HEK293 (cell line): Measurements from ENCODE around the gene EPB41L2.

Experiments used
- CTCF ChIA-PET: fragments of 350-600 bp; formaldehyde crosslinking; extraction: SDS; loops from one replicate; lab custom pipeline; 2021; ENCODE audit warnings: antibody characterized with exemption; lab: Yijun Ruan, JAX
- POLR2A ChIA-PET: fragments of 300-600 bp; formaldehyde crosslinking; extraction: SDS; loops from one replicate; lab custom pipeline; 2020; ENCODE audit warnings: antibody characterized with exemption, inconsistent platforms; lab: Yijun Ruan, JAX
- H3K27ac ChIP-seq: fragments of 200-500 bp; sonication (Bioruptor generic); 2 replicates; pipeline ENCODE4 v1.5.1; 2014; ENCODE audit warnings: low read depth, low read length, control low read depth, inconsistent platforms; ENCODE audit errors: extremely low read depth
- H3K36me3 ChIP-seq, 2 experiments: fragments of 200-500 bp in 1 of 2; sonication (Bioruptor generic) in 1 of 2; 1 replicate in 1 of 2; 2 replicates in 1 of 2; pipeline ENCODE4 v1.5.1; 2014 to 2017; ENCODE audit warnings: inconsistent platforms in 2 of 2, low read length in 2 of 2; ENCODE audit not compliant: control insufficient read depth in 2 of 2, insufficient read depth in 1 of 2
- H3K4me1 ChIP-seq: fragments of 200-500 bp; sonication (Bioruptor generic); 2 replicates; pipeline ENCODE4 v1.5.1; 2014; ENCODE audit warnings: mild to moderate bottlenecking, low read length, inconsistent platforms; ENCODE audit not compliant: control insufficient read depth, insufficient read depth
- H3K4me3 ChIP-seq: 2 replicates; pipeline ENCODE4 v1.5.1; 2011; ENCODE audit warnings: low read depth, mild to moderate bottlenecking, control low read depth, low read length, moderate library complexity
- H3K9me3 ChIP-seq: fragments of 200-500 bp; sonication (Bioruptor generic); 2 replicates; pipeline ENCODE4 v1.5.1; 2014; ENCODE audit warnings: low read depth, low read length, inconsistent platforms; ENCODE audit not compliant: control insufficient read depth, insufficient read depth
- GLIS1 ChIP-seq: fragments of 450-650 bp; formaldehyde crosslinking; IDR thresholded peaks from 2 replicates; pipeline ENCODE4 v1.5.1; 2016; ENCODE audit warnings: missing biosample characterization, missing genetic modification characterization
- IKZF3 ChIP-seq: fragments of 450-650 bp; IDR thresholded peaks from 2 replicates; pipeline ENCODE4 v1.5.0; 2018; ENCODE audit warnings: missing biosample characterization, mild to moderate bottlenecking, missing genetic modification characterization, moderate library complexity
- MZF1 ChIP-seq: fragments of 450-650 bp; formaldehyde crosslinking; IDR thresholded peaks from 2 replicates; pipeline ENCODE4 v1.5.1; 2017; ENCODE audit warnings: missing biosample characterization, missing genetic modification characterization, borderline replicate concordance
- RBAK ChIP-seq: fragments of 450-650 bp; formaldehyde crosslinking; IDR thresholded peaks from 2 replicates; pipeline ENCODE4 v1.5.1; 2016; ENCODE audit warnings: missing biosample characterization, missing genetic modification characterization
- TRIM28 ChIP-seq: IDR thresholded peaks from 2 replicates; pipeline ENCODE4 v1.6.1; 2011; ENCODE audit warnings: low read length, control low read depth, borderline replicate concordance
- ZBTB1 ChIP-seq: fragments of 450-650 bp; formaldehyde crosslinking; IDR thresholded peaks from 2 replicates; pipeline ENCODE4 v1.5.1; 2016; ENCODE audit warnings: missing biosample characterization, missing genetic modification characterization
- ZBTB17 ChIP-seq: fragments of 450-650 bp; formaldehyde crosslinking; IDR thresholded peaks from 2 replicates; pipeline ENCODE4 v1.5.1; 2016; ENCODE audit warnings: missing biosample characterization, missing genetic modification characterization
- ZFP3 ChIP-seq: fragments of 450-650 bp; formaldehyde crosslinking; IDR thresholded peaks from 2 replicates; pipeline ENCODE4 v1.5.1; 2016; ENCODE audit warnings: low read depth, missing biosample characterization, missing genetic modification characterization
- ZFP41 ChIP-seq: fragments of 450-650 bp; formaldehyde crosslinking; IDR thresholded peaks from 2 replicates; pipeline ENCODE4 v1.5.1; 2016; ENCODE audit warnings: missing biosample characterization, missing genetic modification characterization, borderline replicate concordance
- ZNF132 ChIP-seq: fragments of 450-650 bp; formaldehyde crosslinking; IDR thresholded peaks from 2 replicates; pipeline ENCODE4 v1.5.1; 2017; ENCODE audit warnings: missing biosample characterization, missing genetic modification characterization, borderline replicate concordance
- ZNF24 ChIP-seq: fragments of 450-650 bp; formaldehyde crosslinking; IDR thresholded peaks from 2 replicates; pipeline ENCODE4 v1.5.1; 2016; ENCODE audit warnings: missing biosample characterization, missing genetic modification characterization
- ZNF354C ChIP-seq: fragments of 450-650 bp; formaldehyde crosslinking; IDR thresholded peaks from 2 replicates; pipeline ENCODE4 v1.5.1; 2016; ENCODE audit warnings: missing biosample characterization, missing genetic modification characterization, low read depth, borderline replicate concordance
- ZNF426 ChIP-seq: fragments of 450-650 bp; formaldehyde crosslinking; IDR thresholded peaks from 2 replicates; pipeline ENCODE4 v1.5.1; 2017; ENCODE audit warnings: missing biosample characterization, missing genetic modification characterization, mild to moderate bottlenecking, inconsistent platforms, moderate library complexity
- ZNF530 ChIP-seq: fragments of 450-650 bp; formaldehyde crosslinking; IDR thresholded peaks from 2 replicates; pipeline ENCODE4 v1.5.1; 2016; ENCODE audit warnings: low read depth, missing biosample characterization, missing genetic modification characterization
- ZNF555 ChIP-seq: fragments of 450-650 bp; formaldehyde crosslinking; conservative IDR thresholded peaks from 2 replicates; pipeline ENCODE4 v1.5.1; 2017; ENCODE audit warnings: missing biosample characterization, mild to moderate bottlenecking, missing genetic modification characterization, inconsistent platforms
- ZNF585B ChIP-seq: fragments of 450-650 bp; formaldehyde crosslinking; IDR thresholded peaks from 2 replicates; pipeline ENCODE4 v1.5.1; 2016; ENCODE audit warnings: missing biosample characterization, missing genetic modification characterization
- ZNF626 ChIP-seq: fragments of 450-650 bp; sonication (Bioruptor Pico); formaldehyde crosslinking; IDR thresholded peaks from 2 replicates; pipeline ENCODE4 v1.5.1; 2018; ENCODE audit warnings: missing biosample characterization, missing genetic modification characterization, inconsistent platforms
- ZNF776 ChIP-seq: fragments of 450-650 bp; formaldehyde crosslinking; IDR thresholded peaks from 2 replicates; pipeline ENCODE4 v1.5.0; 2017; ENCODE audit warnings: missing biosample characterization, missing genetic modification characterization, borderline replicate concordance
- TF ChIP-seq, protein P1 (sequence below): fragments of 450-650 bp; formaldehyde crosslinking; IDR thresholded peaks from 2 replicates; pipeline ENCODE4 v1.5.1; 2016; ENCODE audit warnings: missing biosample characterization, missing genetic modification characterization
- TF ChIP-seq, protein P2 (sequence below): fragments of 450-650 bp; formaldehyde crosslinking; IDR thresholded peaks from 2 replicates; pipeline ENCODE4 v1.5.1; 2016; ENCODE audit warnings: missing biosample characterization, missing genetic modification characterization
- TF ChIP-seq, protein P3 (sequence below): fragments of 450-650 bp; formaldehyde crosslinking; IDR thresholded peaks from 2 replicates; pipeline ENCODE4 v1.5.1; 2017; ENCODE audit warnings: missing biosample characterization, missing genetic modification characterization
- TF ChIP-seq, protein P4 (sequence below): fragments of 450-650 bp; IDR thresholded peaks from 2 replicates; pipeline ENCODE4 v1.5.1; 2018; ENCODE audit warnings: missing biosample characterization, mild to moderate bottlenecking, missing genetic modification characterization
- TF ChIP-seq, protein P5 (sequence below): fragments of 450-650 bp; formaldehyde crosslinking; IDR thresholded peaks from 2 replicates; pipeline ENCODE4 v1.5.1; 2016; ENCODE audit warnings: missing biosample characterization, missing genetic modification characterization

The EPB41L2 gene

DNA sequence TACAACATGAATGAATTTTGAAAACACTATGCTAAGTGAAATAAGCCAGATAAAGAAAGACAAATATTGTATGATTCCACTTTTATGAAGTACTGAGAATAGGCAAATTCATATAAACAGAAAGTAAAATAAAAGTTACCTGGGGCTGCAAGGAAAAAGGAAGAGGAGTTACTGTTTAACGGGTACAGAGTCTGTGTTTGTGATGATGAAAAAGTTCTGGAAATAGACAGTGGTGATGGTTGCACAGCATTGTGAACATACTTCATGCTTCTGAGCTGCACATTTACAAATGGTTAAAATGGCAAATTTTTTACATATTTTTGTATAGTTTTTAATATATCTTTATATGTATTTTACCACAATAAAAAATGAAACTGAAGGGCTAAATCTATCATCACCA is 29.4 kb downstream of the EPB41L2 start (continued):
- TF ChIP-seq, protein P1, sequence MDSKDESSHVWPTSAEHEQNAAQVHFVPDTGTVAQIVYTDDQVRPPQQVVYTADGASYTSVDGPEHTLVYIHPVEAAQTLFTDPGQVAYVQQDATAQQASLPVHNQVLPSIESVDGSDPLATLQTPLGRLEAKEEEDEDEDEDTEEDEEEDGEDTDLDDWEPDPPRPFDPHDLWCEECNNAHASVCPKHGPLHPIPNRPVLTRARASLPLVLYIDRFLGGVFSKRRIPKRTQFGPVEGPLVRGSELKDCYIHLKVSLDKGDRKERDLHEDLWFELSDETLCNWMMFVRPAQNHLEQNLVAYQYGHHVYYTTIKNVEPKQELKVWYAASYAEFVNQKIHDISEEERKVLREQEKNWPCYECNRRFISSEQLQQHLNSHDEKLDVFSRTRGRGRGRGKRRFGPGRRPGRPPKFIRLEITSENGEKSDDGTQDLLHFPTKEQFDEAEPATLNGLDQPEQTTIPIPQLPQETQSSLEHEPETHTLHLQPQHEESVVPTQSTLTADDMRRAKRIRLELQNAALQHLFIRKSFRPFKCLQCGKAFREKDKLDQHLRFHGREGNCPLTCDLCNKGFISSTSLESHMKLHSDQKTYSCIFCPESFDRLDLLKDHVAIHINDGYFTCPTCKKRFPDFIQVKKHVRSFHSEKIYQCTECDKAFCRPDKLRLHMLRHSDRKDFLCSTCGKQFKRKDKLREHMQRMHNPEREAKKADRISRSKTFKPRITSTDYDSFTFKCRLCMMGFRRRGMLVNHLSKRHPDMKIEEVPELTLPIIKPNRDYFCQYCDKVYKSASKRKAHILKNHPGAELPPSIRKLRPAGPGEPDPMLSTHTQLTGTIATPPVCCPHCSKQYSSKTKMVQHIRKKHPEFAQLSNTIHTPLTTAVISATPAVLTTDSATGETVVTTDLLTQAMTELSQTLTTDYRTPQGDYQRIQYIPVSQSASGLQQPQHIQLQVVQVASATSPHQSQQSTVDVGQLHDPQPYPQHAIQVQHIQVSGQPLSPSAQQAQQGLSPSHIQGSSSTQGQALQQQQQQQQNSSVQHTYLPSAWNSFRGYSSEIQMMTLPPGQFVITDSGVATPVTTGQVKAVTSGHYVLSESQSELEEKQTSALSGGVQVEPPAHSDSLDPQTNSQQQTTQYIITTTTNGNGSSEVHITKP (tag by site-specific recombination) = no peak
- TF ChIP-seq ZNF530 (tag by site-specific recombination) (no peak), ZNF555 (tag by site-specific recombination) (no peak), ZNF354C (tag by site-specific recombination) (no peak), ZNF776 (tag by site-specific recombination) (no peak), ZNF426 (tag by site-specific recombination) (no peak), ZFP41 (tag by site-specific recombination) (no peak), TRIM28 (no peak)
- TF ChIP-seq, protein P2, sequence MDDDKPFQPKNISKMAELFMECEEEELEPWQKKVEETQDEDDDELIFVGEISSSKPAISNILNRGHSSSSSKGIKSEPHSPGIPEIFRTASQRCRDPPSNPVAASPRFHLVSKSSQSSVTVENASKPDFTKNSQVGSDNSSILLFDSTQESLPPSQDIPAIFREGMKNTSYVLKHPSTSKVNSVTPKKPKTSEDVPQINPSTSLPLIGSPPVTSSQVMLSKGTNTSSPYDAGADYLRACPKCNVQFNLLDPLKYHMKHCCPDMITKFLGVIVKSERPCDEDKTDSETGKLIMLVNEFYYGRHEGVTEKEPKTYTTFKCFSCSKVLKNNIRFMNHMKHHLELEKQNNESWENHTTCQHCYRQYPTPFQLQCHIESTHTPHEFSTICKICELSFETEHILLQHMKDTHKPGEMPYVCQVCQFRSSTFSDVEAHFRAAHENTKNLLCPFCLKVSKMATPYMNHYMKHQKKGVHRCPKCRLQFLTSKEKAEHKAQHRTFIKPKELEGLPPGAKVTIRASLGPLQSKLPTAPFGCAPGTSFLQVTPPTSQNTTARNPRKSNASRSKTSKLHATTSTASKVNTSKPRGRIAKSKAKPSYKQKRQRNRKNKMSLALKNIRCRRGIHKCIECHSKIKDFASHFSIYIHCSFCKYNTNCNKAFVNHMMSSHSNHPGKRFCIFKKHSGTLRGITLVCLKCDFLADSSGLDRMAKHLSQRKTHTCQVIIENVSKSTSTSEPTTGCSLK (tag by site-specific recombination) = no peak

DNA sequence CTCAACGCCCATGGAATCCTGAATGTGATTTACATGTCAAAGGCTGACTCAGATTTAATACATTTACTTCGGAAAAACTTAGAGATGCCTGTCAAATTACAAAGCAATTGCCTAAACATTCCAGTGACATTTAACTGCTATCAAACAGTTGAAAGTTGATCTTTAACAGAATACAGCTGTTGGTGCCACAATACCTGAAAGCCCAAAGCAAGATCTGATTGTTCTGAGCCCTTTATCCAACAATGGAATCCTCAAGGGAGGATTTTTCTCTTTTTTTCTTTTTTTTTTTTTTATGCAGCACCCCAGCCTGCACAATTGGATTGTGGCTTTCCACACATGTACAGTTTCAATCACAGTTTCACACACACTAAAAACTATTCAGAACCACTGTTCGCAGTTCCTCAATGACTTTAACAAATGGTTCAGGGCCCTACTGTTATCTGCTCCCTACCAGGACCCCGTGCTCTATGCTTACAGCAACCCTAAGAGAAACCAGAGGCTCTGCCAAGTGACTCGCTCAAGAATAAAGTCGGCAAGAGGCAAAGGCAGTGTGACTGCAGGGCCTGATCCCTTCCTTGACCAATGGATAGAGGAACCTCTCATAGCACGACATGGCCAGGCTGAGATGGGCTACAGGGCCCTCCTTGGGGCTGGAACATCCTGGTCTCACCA is 33.3 kb downstream of the EPB41L2 start:
- Histone ChIP-seq H3K36me3 (no peaks in the 10 kb centered on the region), H3K4me1 (no peaks in the 10 kb centered on the region), H3K9me3 (no peaks in the 10 kb centered on the region), H3K27ac (no peak overlapping the region), H3K4me3 (no peak overlapping the region)
- ChIA-PET CTCF (interaction anchor here (0.5 to 0.6 kb wide), 2 partner anchors 13 to 1432 kb away, joined by 3 to 4 read pairs; no protein-coding TSS in a partner anchor), POLR2A (no interaction called here)
- TF ChIP-seq, protein P3, sequence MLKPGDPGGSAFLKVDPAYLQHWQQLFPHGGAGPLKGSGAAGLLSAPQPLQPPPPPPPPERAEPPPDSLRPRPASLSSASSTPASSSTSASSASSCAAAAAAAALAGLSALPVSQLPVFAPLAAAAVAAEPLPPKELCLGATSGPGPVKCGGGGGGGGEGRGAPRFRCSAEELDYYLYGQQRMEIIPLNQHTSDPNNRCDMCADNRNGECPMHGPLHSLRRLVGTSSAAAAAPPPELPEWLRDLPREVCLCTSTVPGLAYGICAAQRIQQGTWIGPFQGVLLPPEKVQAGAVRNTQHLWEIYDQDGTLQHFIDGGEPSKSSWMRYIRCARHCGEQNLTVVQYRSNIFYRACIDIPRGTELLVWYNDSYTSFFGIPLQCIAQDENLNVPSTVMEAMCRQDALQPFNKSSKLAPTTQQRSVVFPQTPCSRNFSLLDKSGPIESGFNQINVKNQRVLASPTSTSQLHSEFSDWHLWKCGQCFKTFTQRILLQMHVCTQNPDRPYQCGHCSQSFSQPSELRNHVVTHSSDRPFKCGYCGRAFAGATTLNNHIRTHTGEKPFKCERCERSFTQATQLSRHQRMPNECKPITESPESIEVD (tag by site-specific recombination) = no peak
- no peak for TF ChIP-seq IKZF3
- TF ChIP-seq ZBTB1 (tag by site-specific recombination) = no peak
- no peak for TF ChIP-seq RBAK (tag by site-specific recombination)
- no peak for TF ChIP-seq ZNF132
- TF ChIP-seq ZFP3 (tag by site-specific recombination) = no peak
- TF ChIP-seq ZNF24 (tag by site-specific recombination) = no peak
- TF ChIP-seq GLIS1 (tag by site-specific recombination) = no peak
- TF ChIP-seq MZF1 (tag by site-specific recombination) = no peak
- TF ChIP-seq, protein P4, sequence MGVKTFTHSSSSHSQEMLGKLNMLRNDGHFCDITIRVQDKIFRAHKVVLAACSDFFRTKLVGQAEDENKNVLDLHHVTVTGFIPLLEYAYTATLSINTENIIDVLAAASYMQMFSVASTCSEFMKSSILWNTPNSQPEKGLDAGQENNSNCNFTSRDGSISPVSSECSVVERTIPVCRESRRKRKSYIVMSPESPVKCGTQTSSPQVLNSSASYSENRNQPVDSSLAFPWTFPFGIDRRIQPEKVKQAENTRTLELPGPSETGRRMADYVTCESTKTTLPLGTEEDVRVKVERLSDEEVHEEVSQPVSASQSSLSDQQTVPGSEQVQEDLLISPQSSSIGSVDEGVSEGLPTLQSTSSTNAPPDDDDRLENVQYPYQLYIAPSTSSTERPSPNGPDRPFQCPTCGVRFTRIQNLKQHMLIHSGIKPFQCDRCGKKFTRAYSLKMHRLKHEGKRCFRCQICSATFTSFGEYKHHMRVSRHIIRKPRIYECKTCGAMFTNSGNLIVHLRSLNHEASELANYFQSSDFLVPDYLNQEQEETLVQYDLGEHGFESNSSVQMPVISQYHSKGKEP = no peak
- TF ChIP-seq ZBTB17 (tag by site-specific recombination) = no peak
- no peak for TF ChIP-seq ZNF585B
- TF ChIP-seq ZNF626 = no peak
- TF ChIP-seq, protein P5, sequence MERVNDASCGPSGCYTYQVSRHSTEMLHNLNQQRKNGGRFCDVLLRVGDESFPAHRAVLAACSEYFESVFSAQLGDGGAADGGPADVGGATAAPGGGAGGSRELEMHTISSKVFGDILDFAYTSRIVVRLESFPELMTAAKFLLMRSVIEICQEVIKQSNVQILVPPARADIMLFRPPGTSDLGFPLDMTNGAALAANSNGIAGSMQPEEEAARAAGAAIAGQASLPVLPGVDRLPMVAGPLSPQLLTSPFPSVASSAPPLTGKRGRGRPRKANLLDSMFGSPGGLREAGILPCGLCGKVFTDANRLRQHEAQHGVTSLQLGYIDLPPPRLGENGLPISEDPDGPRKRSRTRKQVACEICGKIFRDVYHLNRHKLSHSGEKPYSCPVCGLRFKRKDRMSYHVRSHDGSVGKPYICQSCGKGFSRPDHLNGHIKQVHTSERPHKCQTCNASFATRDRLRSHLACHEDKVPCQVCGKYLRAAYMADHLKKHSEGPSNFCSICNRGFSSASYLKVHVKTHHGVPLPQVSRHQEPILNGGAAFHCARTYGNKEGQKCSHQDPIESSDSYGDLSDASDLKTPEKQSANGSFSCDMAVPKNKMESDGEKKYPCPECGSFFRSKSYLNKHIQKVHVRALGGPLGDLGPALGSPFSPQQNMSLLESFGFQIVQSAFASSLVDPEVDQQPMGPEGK (tag by site-specific recombination) = no peak
